ENCODE results near the gene CPM. TPM values are rescaled to one million over a fixed set of nuclear protein-coding genes. Genes with fewer than 3 reads are reported as not detected.

The CPM gene
- total RNA-seq, 1 donor from 2014 or later, result 3.6 TPM

GRCh38 chr12:68904351-68904962, 28.5 kb downstream of the CPM start:
- Mint-ChIP-seq H3K27me3 (ENCODE audit: unreplicated experiment) (no peaks in the 10 kb centered on the region), H3K4me1 (ENCODE audit: unreplicated experiment) (peaks cover 3% of the 10 kb centered on the region), H3K4me3 (ENCODE audit: unreplicated experiment) (no peak overlapping the region), H3K9me3 (ENCODE audit: unreplicated experiment) (no peaks in the 10 kb centered on the region), H3K27ac (ENCODE audit: unreplicated experiment) (no peak overlapping the region), H3K36me3 (ENCODE audit: low read depth, unreplicated experiment) (no peaks in the 10 kb centered on the region)
- no peak for DNase-seq (ENCODE audit: low spot score)
- TF ChIP-seq CTCF (IDR thresholded peaks at IDR 0.05; ENCODE audit: unreplicated experiment), result no peak

- H3K36me3 Mint-ChIP-seq (ENCODE audit: low read depth, unreplicated experiment), result no peaks in the 10 kb centered on the region
- H3K9me3 Mint-ChIP-seq (ENCODE audit: unreplicated experiment), result no peaks in the 10 kb centered on the region
These were observed 29.5 kb downstream of the CPM start for GRCh38 chr12:68903511-68903910.

GRCh38 chr12:68901551-68901950, 31.4 kb downstream of the CPM start:
- no peaks in the 10 kb centered on the region for H3K9me3 Mint-ChIP-seq (ENCODE audit: unreplicated experiment)
- peaks cover 11% of the 10 kb centered on the region for H3K4me1 Mint-ChIP-seq (ENCODE audit: unreplicated experiment)
- no peak overlapping the region for H3K4me3 Mint-ChIP-seq (ENCODE audit: unreplicated experiment)
- H3K36me3 Mint-ChIP-seq (ENCODE audit: low read depth, unreplicated experiment), result no peaks in the 10 kb centered on the region
- H3K27me3 Mint-ChIP-seq (ENCODE audit: unreplicated experiment), result no peaks in the 10 kb centered on the region
- no peak for DNase-seq (ENCODE audit: low spot score)
- no peak for TF ChIP-seq CTCF (IDR thresholded peaks at IDR 0.05; ENCODE audit: unreplicated experiment)
- no peak overlapping the region for H3K27ac Mint-ChIP-seq (ENCODE audit: unreplicated experiment)

More at GRCh38 chr12:68903511-68903910, 29.5 kb downstream of the CPM start:
- H3K4me1 Mint-ChIP-seq (ENCODE audit: unreplicated experiment), result peaks cover 3% of the 10 kb centered on the region
- DNase-seq (ENCODE audit: low spot score), result no peak
- TF ChIP-seq CTCF (IDR thresholded peaks at IDR 0.05; ENCODE audit: unreplicated experiment), result no peak
- H3K4me3 Mint-ChIP-seq (ENCODE audit: unreplicated experiment), result no peak overlapping the region
- H3K27me3 Mint-ChIP-seq (ENCODE audit: unreplicated experiment), result no peaks in the 10 kb centered on the region
- no peak overlapping the region for H3K27ac Mint-ChIP-seq (ENCODE audit: unreplicated experiment)

GRCh38 chr12:68901145-68901544, 31.8 kb downstream of the CPM start:
- DNase-seq (ENCODE audit: low spot score), result no peak
- H3K4me1 Mint-ChIP-seq (ENCODE audit: unreplicated experiment), result peaks cover 14% of the 10 kb centered on the region
- TF ChIP-seq CTCF (IDR thresholded peaks at IDR 0.05; ENCODE audit: unreplicated experiment), result no peak
- no peak overlapping the region for H3K4me3 Mint-ChIP-seq (ENCODE audit: unreplicated experiment)
- no peaks in the 10 kb centered on the region for H3K27me3 Mint-ChIP-seq (ENCODE audit: unreplicated experiment)
- no peak overlapping the region for H3K27ac Mint-ChIP-seq (ENCODE audit: unreplicated experiment)
- no peaks in the 10 kb centered on the region for H3K9me3 Mint-ChIP-seq (ENCODE audit: unreplicated experiment)
- no peaks in the 10 kb centered on the region for H3K36me3 Mint-ChIP-seq (ENCODE audit: low read depth, unreplicated experiment)

- Mint-ChIP-seq H3K4me3 (ENCODE audit: unreplicated experiment) (no peak overlapping the region), H3K4me1 (ENCODE audit: unreplicated experiment) (peaks cover 11% of the 10 kb centered on the region), H3K27ac (ENCODE audit: unreplicated experiment) (no peak overlapping the region), H3K36me3 (ENCODE audit: low read depth, unreplicated experiment) (no peaks in the 10 kb centered on the region), H3K27me3 (ENCODE audit: unreplicated experiment) (no peaks in the 10 kb centered on the region), H3K9me3 (ENCODE audit: unreplicated experiment) (no peaks in the 10 kb centered on the region)
- no peak for DNase-seq (ENCODE audit: low spot score)
- TF ChIP-seq CTCF (IDR thresholded peaks at IDR 0.05; ENCODE audit: unreplicated experiment), result no peak
These were observed 32.7 kb downstream of the CPM start for GRCh38 chr12:68900241-68900640.
